ENCODE results near the gene HUNK. TPM values are rescaled to one million over a fixed set of nuclear protein-coding genes. Genes with fewer than 3 reads are reported as not detected.

Gene HUNK
- total RNA-seq, 2 experiments from 2014 or later, result not detected

DNA sequence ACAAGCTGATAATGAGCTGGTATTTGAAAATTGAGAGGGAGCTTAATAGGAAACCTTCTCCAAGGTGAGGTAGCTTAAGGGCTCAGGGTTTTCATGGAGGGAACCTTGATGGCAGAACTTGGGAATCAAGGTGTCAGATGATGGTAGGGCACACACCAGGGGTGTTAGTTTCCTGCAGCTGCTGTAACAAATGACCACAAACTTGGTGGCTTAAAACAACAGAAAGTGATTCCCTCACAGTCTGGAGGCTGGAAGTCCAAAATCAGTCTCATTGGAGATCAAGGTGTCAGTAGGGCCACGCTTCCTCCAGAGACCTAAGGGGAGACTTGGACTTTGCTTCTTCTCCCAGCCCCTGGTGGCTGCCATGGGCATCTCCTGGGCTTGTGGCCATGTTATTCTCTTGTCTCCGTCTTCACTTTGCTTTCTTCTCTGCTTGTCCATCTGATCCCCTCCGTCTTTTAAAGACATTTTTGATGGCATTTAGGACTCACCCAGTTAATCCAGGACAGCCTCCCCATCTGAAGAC lies 45.5 kb downstream of the HUNK start:
- ChIA-PET POLR2A (no interaction called here), CTCF (no interaction called here)
- H3K27me3 Mint-ChIP-seq, result peaks cover 7% of the 10 kb centered on the region
- H3K27me3 ChIP-seq (ENCODE audit: control insufficient read depth in 1 of 2, insufficient read depth in 2 of 2, low read length in 2 of 2), result peaks cover 0 to 2% of the 10 kb centered on the region in 2 experiments
- H3K27ac ChIP-seq (ENCODE audit: low read depth in 1 of 2, low read length in 2 of 2), result no peak overlapping the region
- no peak for TF ChIP-seq CTCF (IDR thresholded peaks at IDR 0.05)
- H3K9me3 Mint-ChIP-seq, result no peaks in the 10 kb centered on the region
- no peak for DNase-seq
- no peak overlapping the region for H3K4me3 ChIP-seq (ENCODE audit: low read length)
- H3K9me3 ChIP-seq (ENCODE audit: control insufficient read depth in 1 of 2, insufficient read depth in 1 of 2, low read length in 2 of 2), result no peaks in the 10 kb centered on the region
- H3K4me3 Mint-ChIP-seq, result no peak overlapping the region
- no peak for ATAC-seq (ENCODE audit: poor library complexity)
- no peaks in the 10 kb centered on the region for H3K36me3 ChIP-seq (ENCODE audit: insufficient read depth, low read length)
- H3K36me3 Mint-ChIP-seq (ENCODE audit: low read depth), result no peaks in the 10 kb centered on the region
- no peak overlapping the region for H3K27ac Mint-ChIP-seq
- no peaks in the 10 kb centered on the region for H3K4me1 ChIP-seq (ENCODE audit: insufficient read depth, low read length)
- H3K4me1 Mint-ChIP-seq (ENCODE audit: low read depth), result no peaks in the 10 kb centered on the region
- intact Hi-C loops (cut with DNase I, micrococcal nuclease), result no loop called here

DNA sequence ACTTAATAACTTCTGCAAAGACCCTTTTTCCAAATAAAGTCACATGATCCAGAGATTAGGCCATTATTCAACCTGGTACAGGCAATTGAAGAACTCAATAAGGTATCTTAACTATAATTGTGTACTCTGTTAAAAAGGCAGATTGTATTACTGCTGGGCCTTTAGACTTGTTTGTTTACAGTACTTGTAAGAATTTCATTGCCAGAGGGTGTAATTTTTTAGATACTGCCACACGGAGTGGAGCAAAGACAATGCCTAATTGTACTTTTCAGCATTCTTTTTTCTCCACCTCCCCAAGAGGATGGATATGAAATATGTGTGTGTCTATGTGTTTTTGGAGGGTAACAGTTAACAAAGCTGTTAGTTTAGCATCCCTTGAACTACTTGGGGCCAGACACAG lies 47.5 kb downstream of the HUNK start:
- Histone ChIP-seq H3K9me3 (ENCODE audit: control insufficient read depth in 1 of 2, insufficient read depth in 1 of 2, low read length in 2 of 2) (peaks cover 0 to 7% of the 10 kb centered on the region in 2 experiments), H3K27me3 (ENCODE audit: control insufficient read depth in 1 of 2, insufficient read depth in 2 of 2, low read length in 2 of 2) (no peaks in the 10 kb centered on the region), H3K27ac (ENCODE audit: low read depth in 1 of 2, low read length in 2 of 2) (no peak overlapping the region), H3K36me3 (ENCODE audit: insufficient read depth, low read length) (no peaks in the 10 kb centered on the region), H3K4me3 (ENCODE audit: low read length) (no peak overlapping the region), H3K4me1 (ENCODE audit: insufficient read depth, low read length) (no peaks in the 10 kb centered on the region)
- intact Hi-C loops (cut with DNase I, micrococcal nuclease), result no loop called here
- POLR2A ChIA-PET, result no interaction called here
- no peaks in the 10 kb centered on the region for H3K4me1 Mint-ChIP-seq (ENCODE audit: low read depth)
- H3K27ac Mint-ChIP-seq, result no peak overlapping the region
- no peaks in the 10 kb centered on the region for H3K9me3 Mint-ChIP-seq
- H3K27me3 Mint-ChIP-seq, result peaks cover 8% of the 10 kb centered on the region
- TF ChIP-seq CTCF (IDR thresholded peaks at IDR 0.05), result no peak
- CTCF ChIA-PET, result no interaction called here
- no peak for DNase-seq
- no peak overlapping the region for H3K4me3 Mint-ChIP-seq
- no peak for ATAC-seq (ENCODE audit: poor library complexity)
- H3K36me3 Mint-ChIP-seq (ENCODE audit: low read depth), result no peaks in the 10 kb centered on the region

DNA sequence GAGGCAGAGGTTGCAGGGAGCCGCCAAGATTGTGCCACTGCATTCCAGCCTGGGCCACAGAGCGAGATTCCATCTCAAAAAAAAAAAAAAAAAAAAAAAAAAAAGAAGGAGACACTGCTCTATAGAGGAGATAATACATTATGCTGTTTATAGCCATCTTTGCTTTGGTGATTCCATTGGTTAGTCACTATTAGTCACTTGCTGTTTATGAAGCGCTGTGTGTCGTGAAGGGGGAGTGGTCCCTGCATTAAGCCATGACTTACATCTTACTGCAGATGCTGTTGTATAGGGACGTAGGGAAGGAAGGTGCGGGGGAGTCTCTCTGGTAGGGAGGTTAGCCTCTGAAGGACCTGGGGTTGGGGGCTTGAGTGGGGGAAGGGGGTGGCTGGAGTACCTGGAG lies 48.3 kb downstream of the HUNK start:
- Mint-ChIP-seq H3K4me3 (no peak overlapping the region), H3K36me3 (ENCODE audit: low read depth) (no peaks in the 10 kb centered on the region), H3K9me3 (no peaks in the 10 kb centered on the region), H3K4me1 (ENCODE audit: low read depth) (no peaks in the 10 kb centered on the region), H3K27ac (no peak overlapping the region), H3K27me3 (peaks cover 10% of the 10 kb centered on the region)
- H3K4me1 ChIP-seq (ENCODE audit: insufficient read depth, low read length), result no peaks in the 10 kb centered on the region
- DNase-seq, result no peak
- peaks cover 0 to 7% of the 10 kb centered on the region in 2 experiments for H3K9me3 ChIP-seq (ENCODE audit: control insufficient read depth in 1 of 2, insufficient read depth in 1 of 2, low read length in 2 of 2)
- no peak for ATAC-seq (ENCODE audit: poor library complexity)
- no peaks in the 10 kb centered on the region for H3K27me3 ChIP-seq (ENCODE audit: control insufficient read depth in 1 of 2, insufficient read depth in 2 of 2, low read length in 2 of 2)
- H3K36me3 ChIP-seq (ENCODE audit: insufficient read depth, low read length), result no peaks in the 10 kb centered on the region
- intact Hi-C loops (cut with DNase I, micrococcal nuclease), result no loop called here
- H3K27ac ChIP-seq (ENCODE audit: low read depth in 1 of 2, low read length in 2 of 2), result no peak overlapping the region
- H3K4me3 ChIP-seq (ENCODE audit: low read length), result no peak overlapping the region
- TF ChIP-seq CTCF (IDR thresholded peaks at IDR 0.05), result no peak
- ChIA-PET CTCF (no interaction called here), POLR2A (no interaction called here)

Data from CD4-positive, alpha-beta T cell (primary cell).